GM23338 (cell line): ENCODE data around the gene GLOD4. TPM values are rescaled to one million over a fixed set of nuclear protein-coding genes. Genes with fewer than 3 reads are reported as not detected.
"Not testable (repeated sequence)": the region's sequence is repeated elsewhere in the genome, so short reads cannot be mapped to it uniquely, and the experiment has no call there.

Experiments used
- ATAC-seq: fragments of 200-7000 bp; cut with Tn5 transposase; 3 replicates; pipeline ENCODE4 v1.9.1; 2020
- DNase-seq: peaks from one replicate; pipeline ENCODE4 v3.0.0-alpha.2; 2015; ENCODE audit warnings: low spot score
- H2AFZ ChIP-seq: fragments of 200-600 bp; sonication (generic); 2 replicates; pipeline ENCODE4 v1.8.0; 2016; ENCODE audit warnings: antibody characterized with exemption, mild to moderate bottlenecking, moderate library complexity
- H3F3A ChIP-seq: fragments of 200-600 bp; sonication (generic); replicated peaks from 2 replicates; pipeline ENCODE4 v1.8.0; 2017; ENCODE audit warnings: antibody characterized with exemption, mixed run types, low read depth
- H3K27ac ChIP-seq: fragments of 200-600 bp; sonication (generic); 2 replicates; pipeline ENCODE4 v1.6.1; 2016; ENCODE audit warnings: low read depth
- H3K27me3 ChIP-seq: fragments of 200-600 bp; sonication (generic); 2 replicates; pipeline ENCODE4 v1.8.0; 2016; ENCODE audit warnings: mild to moderate bottlenecking, mixed run types, moderate library complexity; ENCODE audit not compliant: insufficient read depth
- H3K36me3 ChIP-seq: fragments of 200-600 bp; sonication (generic); 2 replicates; pipeline ENCODE4 v1.8.0; 2016; ENCODE audit warnings: mild to moderate bottlenecking; ENCODE audit not compliant: insufficient read depth
- H3K4me1 ChIP-seq: fragments of 200-600 bp; sonication (generic); 2 replicates; pipeline ENCODE4 v1.8.0; 2016; ENCODE audit warnings: mild to moderate bottlenecking, moderate library complexity; ENCODE audit not compliant: insufficient read depth
- H3K4me2 ChIP-seq: fragments of 200-600 bp; sonication (generic); 2 replicates; pipeline ENCODE4 v1.7.1; 2017; ENCODE audit warnings: mixed run types
- H3K4me3 ChIP-seq: fragments of 200-600 bp; sonication (generic); 2 replicates; pipeline ENCODE4 v1.6.1; 2016; ENCODE audit warnings: mixed run types
- H3K79me2 ChIP-seq: fragments of 200-600 bp; sonication (generic); replicated peaks from 2 replicates; pipeline ENCODE4 v1.8.0; 2017; ENCODE audit warnings: mild to moderate bottlenecking; ENCODE audit not compliant: insufficient read depth
- H3K9me2 ChIP-seq: fragments of 200-600 bp; sonication (generic); 2 replicates; pipeline ENCODE4 v1.8.0; 2017; ENCODE audit not compliant: insufficient read depth
- H4K20me1 ChIP-seq: fragments of 200-600 bp; sonication (generic); replicated peaks from 2 replicates; pipeline ENCODE4 v1.8.0; 2017; ENCODE audit warnings: mild to moderate bottlenecking; ENCODE audit not compliant: insufficient read depth
- H3K27ac Mint-ChIP-seq: 2 replicates; pipeline ENCODE4 v1.8.0; 2020; ENCODE audit warnings: inconsistent platforms, mild to moderate bottlenecking, moderate library complexity, mixed read lengths
- H3K27me3 Mint-ChIP-seq: 3 replicates; pipeline ENCODE4 v1.8.0; 2022; ENCODE audit warnings: low read depth, mild to moderate bottlenecking, moderate library complexity, mixed read lengths, inconsistent platforms; ENCODE audit not compliant: insufficient read depth, poor library complexity
- H3K36me3 Mint-ChIP-seq: 3 replicates; pipeline ENCODE4 v1.8.0; 2021; ENCODE audit warnings: low read depth, mild to moderate bottlenecking, inconsistent platforms, moderate library complexity, mixed read lengths
- H3K4me1 Mint-ChIP-seq: 3 replicates; pipeline ENCODE4 v1.8.0; 2020; ENCODE audit warnings: mild to moderate bottlenecking, inconsistent platforms, mixed read lengths
- H3K4me3 Mint-ChIP-seq: 3 replicates; pipeline ENCODE4 v1.8.0; 2021; ENCODE audit warnings: moderate library complexity, mild to moderate bottlenecking, inconsistent platforms, mixed read lengths
- H3K9me3 Mint-ChIP-seq: 3 replicates; pipeline ENCODE4 v1.8.0; 2020; ENCODE audit warnings: moderate library complexity, mild to moderate bottlenecking, inconsistent platforms, mixed read lengths
- CREB1 ChIP-seq: fragments of 250-450 bp; sonication (Bioruptor Pico); IDR thresholded peaks from 2 replicates; pipeline ENCODE4 v1.5.0; 2020; ENCODE audit warnings: low read depth, mild to moderate bottlenecking, moderate library complexity
- EZH2 ChIP-seq: fragments of 200-600 bp; sonication (generic); IDR thresholded peaks from one replicate; pipeline ENCODE4 v1.8.0; 2017; ENCODE audit warnings: antibody characterized with exemption, mild to moderate bottlenecking, low read depth; ENCODE audit not compliant: unreplicated experiment
- JUNB ChIP-seq: IDR thresholded peaks from one replicate; pipeline ENCODE4 v1.6.1; 2016; ENCODE audit warnings: antibody characterized with exemption; ENCODE audit not compliant: unreplicated experiment
- NANOG ChIP-seq: IDR thresholded peaks from 2 replicates; pipeline ENCODE4 v1.6.1; 2016; ENCODE audit warnings: antibody characterized with exemption, borderline replicate concordance
- ZNF331 ChIP-seq: fragments of 250-450 bp; sonication (Bioruptor Pico); IDR thresholded peaks from 2 replicates; pipeline ENCODE4 v1.5.0; 2020; ENCODE audit warnings: low read depth, mild to moderate bottlenecking, moderate library complexity
- polyA plus RNA-seq: library from polyadenylated mRNA; unstranded; fragments of >200 nt; fragmentation: Nextera tagmentation; extraction: Ambion mirVana; gene quantifications from 2 replicates; pipeline ENCODE4 v1.2.1, GENCODE V29; 2016
- total RNA-seq: library from RNA; depleted of rRNA; stranded (reverse); fragments of >200 nt; shearing (Covaris generic); gene quantifications from 2 replicates; pipeline ENCODE4 v1.2.3, GENCODE V29; 2014
- TF ChIP-seq, protein P1 (sequence below): IDR thresholded peaks from 2 replicates; pipeline ENCODE4 v1.6.1; 2016; ENCODE audit warnings: antibody characterized with exemption
- TF ChIP-seq, protein P2 (sequence below), 2 experiments: fragments of 200-600 bp in 1 of 2; sonication (generic) in 1 of 2; conservative IDR thresholded peaks; 2 replicates each; pipeline versions ENCODE4 v1.5.1 to v1.6.1; 2016 to 2017; ENCODE audit warnings: antibody characterized with exemption in 2 of 2, low read depth in 2 of 2, mild to moderate bottlenecking in 2 of 2, moderate library complexity in 1 of 2
- TF ChIP-seq, protein P3 (sequence below): IDR thresholded peaks from one replicate; pipeline ENCODE4 v1.6.1; 2018; ENCODE audit warnings: antibody characterized with exemption; ENCODE audit not compliant: unreplicated experiment

The GLOD4 gene
- total and polyA plus RNA-seq, 2 experiments from 2014 or later: 120 to 122 TPM

DNA sequence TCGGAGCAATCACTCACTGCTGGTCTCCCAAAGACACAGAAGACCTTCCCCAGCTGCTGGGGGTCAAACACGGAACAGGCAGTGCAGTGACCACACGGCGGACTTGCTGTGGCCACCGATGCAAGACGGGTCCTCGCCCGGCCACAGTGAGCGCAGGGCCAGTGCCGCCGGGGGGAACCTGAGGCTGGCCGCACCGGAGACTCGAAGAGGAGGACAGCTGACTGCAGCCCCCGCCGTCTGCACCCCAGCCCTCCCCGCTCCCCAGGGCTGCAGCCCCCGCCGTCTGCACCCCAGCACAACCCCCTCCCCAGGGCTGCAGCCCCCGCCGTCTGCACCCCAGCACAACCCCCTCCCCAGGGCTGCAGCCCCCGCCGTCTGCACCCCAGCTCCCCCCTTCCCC, 23.8 kb upstream of the GLOD4 start:
- not testable (repeated sequence) for H3K36me3 ChIP-seq, H3F3A ChIP-seq, H2AFZ ChIP-seq, H3K9me3 Mint-ChIP-seq, H3K4me3 ChIP-seq, H3K4me2 ChIP-seq, H3K79me2 ChIP-seq, H3K27me3 ChIP-seq, DNase-seq, H3K4me1 ChIP-seq, H3K4me3 Mint-ChIP-seq, H3K4me1 Mint-ChIP-seq, H3K9me2 ChIP-seq, H4K20me1 ChIP-seq, H3K27ac Mint-ChIP-seq, H3K27ac ChIP-seq, ATAC-seq
- Mint-ChIP-seq H3K27me3 (peaks cover 28% of the 10 kb centered on the region), H3K36me3 (peaks cover 29% of the 10 kb centered on the region)

DNA sequence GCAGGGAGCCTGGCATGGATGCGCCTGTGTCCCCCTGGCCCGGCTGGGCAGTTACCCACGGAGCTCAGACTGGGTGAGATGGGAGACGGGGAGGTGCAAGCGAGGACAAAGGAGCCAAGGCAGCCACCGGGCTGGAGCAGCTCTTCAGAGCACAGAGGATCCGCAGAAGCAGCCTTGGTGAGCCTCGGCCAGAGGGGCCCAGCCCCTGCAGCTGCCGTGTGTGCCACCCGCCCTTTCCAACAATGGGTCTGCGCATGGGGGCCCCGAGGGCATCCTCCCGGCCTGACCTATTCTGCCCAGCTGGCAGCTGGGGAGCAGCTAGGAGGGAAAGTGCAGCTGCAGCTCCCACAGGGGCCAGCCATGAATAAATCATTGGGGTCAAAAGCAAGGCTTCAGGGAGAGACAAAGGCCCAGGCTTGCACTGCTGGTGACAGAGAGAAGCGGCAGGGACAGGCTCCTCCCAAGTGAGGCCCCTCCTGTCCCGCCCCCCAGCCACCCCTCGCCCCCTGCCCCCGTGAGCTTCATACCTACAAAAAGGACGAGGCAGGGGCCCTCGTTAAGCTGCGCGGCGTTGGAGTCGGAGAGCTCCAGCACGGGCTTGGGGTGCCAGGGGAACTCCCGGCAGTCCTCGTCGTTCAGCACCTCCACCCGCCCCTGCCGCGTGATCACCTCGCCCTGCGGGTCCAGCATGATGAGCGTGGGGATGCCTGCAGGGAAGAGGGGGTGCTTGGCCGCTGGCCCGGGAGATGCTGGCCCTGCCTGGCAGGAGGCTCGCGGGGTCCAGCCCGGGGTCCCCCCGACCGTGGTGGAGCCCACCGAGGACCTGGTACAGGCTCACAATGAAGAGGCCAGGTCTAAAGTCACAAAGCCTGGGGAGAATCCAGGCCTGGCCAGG, 22.7 kb upstream of the GLOD4 start:
- no peaks in the 10 kb centered on the region for H3K27me3 ChIP-seq
- Mint-ChIP-seq H3K4me1 (peaks cover 6% of the 10 kb centered on the region; the same call in 2 of the 3 replicates), H3K27me3 (peaks cover 24% of the 10 kb centered on the region), H3K4me3 (no peak overlapping the region), H3K27ac (peak overlapping the region; percentile 59; the same call in 1 of the 2 replicates), H3K9me3 (no peaks in the 10 kb centered on the region; the same call in 2 of the 3 replicates), H3K36me3 (peaks cover 24% of the 10 kb centered on the region)
- no peaks in the 10 kb centered on the region; the same call in 1 of the 2 replicates for H3K36me3 ChIP-seq
- H2AFZ ChIP-seq: no peak overlapping the region
- no peaks in the 10 kb centered on the region for H3K79me2 ChIP-seq
- DNase-seq (peak; percentile 30), ATAC-seq (peak; percentile 27)
- peak overlapping the region; percentile 55; the same call in 1 of the 2 replicates for H3K27ac ChIP-seq
- no peaks in the 10 kb centered on the region for H3F3A ChIP-seq
- H4K20me1 ChIP-seq: peaks cover 8% of the 10 kb centered on the region; the same call in 1 of the 2 replicates
- no peak overlapping the region for H3K4me3 ChIP-seq
- H3K4me2 ChIP-seq: no peak overlapping the region
- H3K9me2 ChIP-seq: no peaks in the 10 kb centered on the region
- no peaks in the 10 kb centered on the region for H3K4me1 ChIP-seq
- TF ChIP-seq, protein P1, sequence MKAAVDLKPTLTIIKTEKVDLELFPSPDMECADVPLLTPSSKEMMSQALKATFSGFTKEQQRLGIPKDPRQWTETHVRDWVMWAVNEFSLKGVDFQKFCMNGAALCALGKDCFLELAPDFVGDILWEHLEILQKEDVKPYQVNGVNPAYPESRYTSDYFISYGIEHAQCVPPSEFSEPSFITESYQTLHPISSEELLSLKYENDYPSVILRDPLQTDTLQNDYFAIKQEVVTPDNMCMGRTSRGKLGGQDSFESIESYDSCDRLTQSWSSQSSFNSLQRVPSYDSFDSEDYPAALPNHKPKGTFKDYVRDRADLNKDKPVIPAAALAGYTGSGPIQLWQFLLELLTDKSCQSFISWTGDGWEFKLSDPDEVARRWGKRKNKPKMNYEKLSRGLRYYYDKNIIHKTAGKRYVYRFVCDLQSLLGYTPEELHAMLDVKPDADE: no peak
- no peak for TF ChIP-seq ZNF331 (CRISPR knock-in tag)
- no peak for TF ChIP-seq NANOG
- TF ChIP-seq, protein P2, sequence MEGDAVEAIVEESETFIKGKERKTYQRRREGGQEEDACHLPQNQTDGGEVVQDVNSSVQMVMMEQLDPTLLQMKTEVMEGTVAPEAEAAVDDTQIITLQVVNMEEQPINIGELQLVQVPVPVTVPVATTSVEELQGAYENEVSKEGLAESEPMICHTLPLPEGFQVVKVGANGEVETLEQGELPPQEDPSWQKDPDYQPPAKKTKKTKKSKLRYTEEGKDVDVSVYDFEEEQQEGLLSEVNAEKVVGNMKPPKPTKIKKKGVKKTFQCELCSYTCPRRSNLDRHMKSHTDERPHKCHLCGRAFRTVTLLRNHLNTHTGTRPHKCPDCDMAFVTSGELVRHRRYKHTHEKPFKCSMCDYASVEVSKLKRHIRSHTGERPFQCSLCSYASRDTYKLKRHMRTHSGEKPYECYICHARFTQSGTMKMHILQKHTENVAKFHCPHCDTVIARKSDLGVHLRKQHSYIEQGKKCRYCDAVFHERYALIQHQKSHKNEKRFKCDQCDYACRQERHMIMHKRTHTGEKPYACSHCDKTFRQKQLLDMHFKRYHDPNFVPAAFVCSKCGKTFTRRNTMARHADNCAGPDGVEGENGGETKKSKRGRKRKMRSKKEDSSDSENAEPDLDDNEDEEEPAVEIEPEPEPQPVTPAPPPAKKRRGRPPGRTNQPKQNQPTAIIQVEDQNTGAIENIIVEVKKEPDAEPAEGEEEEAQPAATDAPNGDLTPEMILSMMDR (conservative IDR thresholded peaks at IDR 0.05; ENCODE audit: low read depth in 2 of 2): no peak
- TF ChIP-seq CREB1 (CRISPR knock-in tag): no peak
- TF ChIP-seq, protein P3, sequence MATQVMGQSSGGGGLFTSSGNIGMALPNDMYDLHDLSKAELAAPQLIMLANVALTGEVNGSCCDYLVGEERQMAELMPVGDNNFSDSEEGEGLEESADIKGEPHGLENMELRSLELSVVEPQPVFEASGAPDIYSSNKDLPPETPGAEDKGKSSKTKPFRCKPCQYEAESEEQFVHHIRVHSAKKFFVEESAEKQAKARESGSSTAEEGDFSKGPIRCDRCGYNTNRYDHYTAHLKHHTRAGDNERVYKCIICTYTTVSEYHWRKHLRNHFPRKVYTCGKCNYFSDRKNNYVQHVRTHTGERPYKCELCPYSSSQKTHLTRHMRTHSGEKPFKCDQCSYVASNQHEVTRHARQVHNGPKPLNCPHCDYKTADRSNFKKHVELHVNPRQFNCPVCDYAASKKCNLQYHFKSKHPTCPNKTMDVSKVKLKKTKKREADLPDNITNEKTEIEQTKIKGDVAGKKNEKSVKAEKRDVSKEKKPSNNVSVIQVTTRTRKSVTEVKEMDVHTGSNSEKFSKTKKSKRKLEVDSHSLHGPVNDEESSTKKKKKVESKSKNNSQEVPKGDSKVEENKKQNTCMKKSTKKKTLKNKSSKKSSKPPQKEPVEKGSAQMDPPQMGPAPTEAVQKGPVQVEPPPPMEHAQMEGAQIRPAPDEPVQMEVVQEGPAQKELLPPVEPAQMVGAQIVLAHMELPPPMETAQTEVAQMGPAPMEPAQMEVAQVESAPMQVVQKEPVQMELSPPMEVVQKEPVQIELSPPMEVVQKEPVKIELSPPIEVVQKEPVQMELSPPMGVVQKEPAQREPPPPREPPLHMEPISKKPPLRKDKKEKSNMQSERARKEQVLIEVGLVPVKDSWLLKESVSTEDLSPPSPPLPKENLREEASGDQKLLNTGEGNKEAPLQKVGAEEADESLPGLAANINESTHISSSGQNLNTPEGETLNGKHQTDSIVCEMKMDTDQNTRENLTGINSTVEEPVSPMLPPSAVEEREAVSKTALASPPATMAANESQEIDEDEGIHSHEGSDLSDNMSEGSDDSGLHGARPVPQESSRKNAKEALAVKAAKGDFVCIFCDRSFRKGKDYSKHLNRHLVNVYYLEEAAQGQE: no peak
- no peak for TF ChIP-seq EZH2
- TF ChIP-seq JUNB: no peak
